HCEC 1CT (cell line): ENCODE measurements around the gene CRK.
"Not testable (repeated sequence)": the region's sequence is repeated elsewhere in the genome, so short reads cannot be mapped to it uniquely, and the experiment has no call there.

Experiments
- DNase-seq: peaks from one replicate; pipeline ENCODE4 v3.0.0-alpha.2; 2017

The CRK gene

GRCh38 chr17:1379930-1380313, 76.1 kb downstream of the CRK start:
- DNase-seq, result no peak

- no peak for DNase-seq
Measured at GRCh38 chr17:1379208-1379929, 76.7 kb downstream of the CRK start.

GRCh38 chr17:1378476-1378860, 77.6 kb downstream of the CRK start:
- not testable (repeated sequence) for DNase-seq

- DNase-seq, result no peak
Measured at GRCh38 chr17:1377334-1377733, 78.7 kb downstream of the CRK start.

- no peak for DNase-seq
Measured at GRCh38 chr17:1376061-1376460, 80.0 kb downstream of the CRK start.

- no peak for DNase-seq
Measured at GRCh38 chr17:1375615-1376014, 80.4 kb downstream of the CRK start.

- DNase-seq, result no peak
Measured at GRCh38 chr17:1374431-1375177, 81.4 kb downstream of the CRK start.

- no peak for DNase-seq
Measured at GRCh38 chr17:1373707-1374237, 82.3 kb downstream of the CRK start.

GRCh38 chr17:1372618-1373017, 83.4 kb downstream of the CRK start:
- no peak for DNase-seq

- no peak for DNase-seq
Measured at GRCh38 chr17:1371893-1372590, 84.0 kb downstream of the CRK start.
